HUES6 (cell line): ENCODE measurements around the gene PIK3R1.
A peak's percentile ranks its signal among the peaks of the same experiment; 100 is the strongest.

Experiments
- H3K27ac ChIP-seq: 2 replicates; pipeline ENCODE4 v1.7.0; 2013; ENCODE audit warnings: low read depth, mild to moderate bottlenecking, low read length, inconsistent platforms
- H3K27me3 ChIP-seq: 2 replicates; pipeline ENCODE4 v1.6.1; 2013; ENCODE audit warnings: low read length; ENCODE audit not compliant: control insufficient read depth, insufficient read depth
- H3K36me3 ChIP-seq: 2 replicates; pipeline ENCODE4 v1.6.1; 2013; ENCODE audit warnings: low read length; ENCODE audit not compliant: control insufficient read depth, insufficient read depth
- H3K4me1 ChIP-seq: 2 replicates; pipeline ENCODE4 v1.6.1; 2013; ENCODE audit warnings: low read length; ENCODE audit not compliant: control insufficient read depth, insufficient read depth
- H3K4me3 ChIP-seq: 2 replicates; pipeline ENCODE4 v1.5.1; 2013; ENCODE audit warnings: low read depth, low read length
- H3K9ac ChIP-seq: one replicate; pipeline ENCODE4 v1.6.1; 2013; ENCODE audit warnings: mild to moderate bottlenecking, low read length
- H3K9me3 ChIP-seq: 2 replicates; pipeline ENCODE4 v1.6.1; 2013; ENCODE audit warnings: low read depth, low read length; ENCODE audit not compliant: control insufficient read depth, insufficient read depth

Gene PIK3R1

DNA sequence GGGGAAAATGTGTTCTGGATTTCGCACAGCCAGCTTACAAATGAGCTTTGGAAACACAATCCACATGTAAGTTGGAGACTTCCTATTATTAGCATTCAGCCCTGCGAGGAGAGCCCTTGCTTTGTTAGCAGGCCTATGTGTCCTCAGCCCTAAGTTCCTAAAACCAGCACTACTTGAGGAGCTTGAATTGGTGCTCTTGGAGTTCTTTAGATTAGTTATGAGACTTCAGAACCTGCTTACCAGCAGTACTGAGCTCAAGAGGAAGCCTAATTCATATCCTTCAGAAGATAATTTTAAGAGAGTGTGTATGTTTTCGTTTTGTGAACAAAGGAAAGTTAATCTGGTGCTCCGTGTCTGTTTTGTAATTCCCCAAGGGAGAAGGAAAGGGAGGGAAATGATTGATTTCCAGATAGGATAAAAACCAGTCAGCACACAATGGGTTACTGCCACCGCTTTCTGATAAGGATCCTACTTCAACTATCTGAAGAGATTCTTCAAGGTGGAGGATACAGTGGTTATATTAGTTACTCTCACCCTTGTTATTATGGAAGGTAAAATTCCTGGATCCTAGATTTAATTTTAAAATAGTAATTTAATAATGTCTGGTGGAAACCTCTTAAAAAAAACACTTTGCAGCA, 35.2 kb downstream of the PIK3R1 start:
- Histone ChIP-seq H3K27ac (no peak overlapping the region), H3K9me3 (no peaks in the 10 kb centered on the region), H3K27me3 (no peaks in the 10 kb centered on the region), H3K4me3 (no peak overlapping the region), H3K9ac (no peak overlapping the region), H3K36me3 (no peaks in the 10 kb centered on the region), H3K4me1 (peaks cover 44% of the 10 kb centered on the region)

DNA sequence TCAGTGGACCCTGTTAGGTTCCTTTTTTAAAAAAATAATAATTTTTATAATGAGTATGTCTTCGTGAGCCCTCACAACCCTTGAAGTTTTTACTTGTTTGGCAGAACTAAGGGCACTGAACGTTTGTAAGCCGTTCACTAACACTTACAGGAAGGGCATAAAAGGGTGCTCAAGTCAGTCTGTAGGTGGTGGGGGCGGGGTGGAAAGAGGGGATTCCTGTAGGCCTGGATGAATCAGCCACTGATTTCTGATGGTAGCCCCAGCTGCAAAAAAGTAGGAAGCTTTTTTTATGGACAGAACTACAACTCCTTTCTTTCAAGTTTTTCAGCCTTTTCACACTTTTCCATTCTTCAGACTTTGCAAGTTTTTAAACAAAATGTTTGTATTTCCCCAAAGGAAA, 35.8 kb downstream of the PIK3R1 start:
- H3K27me3 ChIP-seq = no peaks in the 10 kb centered on the region
- no peak overlapping the region for H3K27ac ChIP-seq
- peak overlapping the region; percentile 24 for H3K9ac ChIP-seq
- H3K9me3 ChIP-seq = no peaks in the 10 kb centered on the region
- no peak overlapping the region for H3K4me3 ChIP-seq
- no peaks in the 10 kb centered on the region for H3K36me3 ChIP-seq
- H3K4me1 ChIP-seq = peaks cover 44% of the 10 kb centered on the region

DNA sequence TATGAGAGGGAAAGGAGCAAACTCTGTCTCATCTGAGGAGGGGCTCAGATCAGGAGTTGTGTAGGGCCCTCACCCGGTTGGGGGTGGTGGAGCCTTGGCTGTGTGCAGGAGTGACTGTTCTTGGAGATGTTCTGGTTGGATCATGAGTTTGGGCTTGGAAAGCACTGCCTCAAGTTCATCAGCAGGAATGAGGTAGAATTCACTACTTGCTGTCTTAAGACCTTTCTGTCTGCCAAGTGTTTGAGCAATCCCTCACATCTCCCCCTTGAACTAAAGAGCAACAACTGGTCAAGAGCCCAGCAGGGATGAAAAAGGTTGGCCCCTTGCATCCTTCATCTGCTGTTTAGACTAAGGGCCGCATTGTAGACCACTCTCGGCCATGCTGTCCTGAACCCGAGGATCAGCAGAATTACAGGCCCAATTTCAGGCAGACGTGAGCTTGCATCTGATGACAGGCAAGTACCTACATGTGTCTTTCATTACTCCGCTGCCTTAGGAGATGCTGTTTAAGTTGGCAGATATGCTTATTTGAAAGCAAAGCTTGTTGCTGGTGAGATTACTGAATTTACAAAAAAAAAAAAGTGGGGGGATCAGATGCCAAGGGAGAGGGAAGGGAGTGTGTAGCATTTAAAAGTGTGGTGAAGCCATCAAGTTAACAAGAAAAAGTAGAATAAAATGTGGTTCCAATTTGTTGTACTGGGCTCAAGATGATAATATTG, 36.4 kb downstream of the PIK3R1 start:
- no peak overlapping the region for H3K27ac ChIP-seq
- H3K27me3 ChIP-seq = no peaks in the 10 kb centered on the region

DNA sequence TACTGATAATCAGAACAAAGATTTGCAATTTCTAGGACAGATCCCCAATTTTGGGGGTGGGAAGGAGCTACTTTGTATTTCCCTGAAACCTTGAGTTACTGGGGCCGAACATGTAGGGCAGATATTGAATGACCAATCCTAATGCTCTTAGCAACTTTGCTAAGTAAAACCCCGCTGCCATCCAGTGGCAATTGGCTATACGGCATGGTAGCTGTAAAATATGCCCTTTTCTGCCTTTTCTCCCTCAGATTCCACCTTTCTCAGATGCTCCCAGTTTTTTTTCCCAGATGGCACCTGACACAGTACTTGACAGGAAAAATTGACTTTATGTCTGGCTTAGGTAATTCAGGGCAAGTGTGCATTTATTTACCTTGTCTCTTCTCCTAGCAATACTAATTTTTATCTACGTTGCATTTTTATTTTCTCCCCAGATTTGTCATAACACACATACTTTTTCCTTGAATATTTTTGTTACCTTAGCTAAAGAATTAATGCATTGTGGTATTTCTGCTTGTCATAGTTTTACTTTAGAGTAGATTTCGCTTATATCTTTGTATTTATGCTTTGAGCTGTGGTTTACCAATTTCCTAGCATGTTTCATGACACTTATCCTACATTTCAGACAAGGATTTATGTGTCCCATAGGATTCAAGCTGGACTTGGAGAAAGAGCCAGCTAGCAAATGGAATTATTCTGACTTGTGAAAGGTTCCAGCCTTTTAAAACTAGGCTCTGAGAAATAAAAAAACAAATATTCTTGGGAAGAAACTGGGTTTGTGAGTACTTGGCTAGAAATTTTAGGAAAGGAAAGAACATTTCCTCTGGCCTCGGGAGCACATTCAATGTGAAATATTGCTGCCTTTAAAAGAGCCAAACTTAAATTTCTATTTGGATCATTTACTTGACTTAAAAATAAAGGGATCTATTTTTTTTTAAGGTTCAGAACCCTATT, 37.4 kb downstream of the PIK3R1 start:
- Histone ChIP-seq H3K9me3 (no peaks in the 10 kb centered on the region), H3K36me3 (no peaks in the 10 kb centered on the region), H3K4me3 (no peak overlapping the region), H3K27me3 (no peaks in the 10 kb centered on the region), H3K27ac (no peak overlapping the region), H3K4me1 (peaks cover 44% of the 10 kb centered on the region), H3K9ac (no peak overlapping the region)

More for the DNA sequence above, 36.4 kb downstream of the PIK3R1 start:
- Histone ChIP-seq H3K9me3 (no peaks in the 10 kb centered on the region), H3K9ac (peak overlapping the region; percentile 24), H3K4me3 (no peak overlapping the region), H3K4me1 (peaks cover 44% of the 10 kb centered on the region), H3K36me3 (no peaks in the 10 kb centered on the region)

DNA sequence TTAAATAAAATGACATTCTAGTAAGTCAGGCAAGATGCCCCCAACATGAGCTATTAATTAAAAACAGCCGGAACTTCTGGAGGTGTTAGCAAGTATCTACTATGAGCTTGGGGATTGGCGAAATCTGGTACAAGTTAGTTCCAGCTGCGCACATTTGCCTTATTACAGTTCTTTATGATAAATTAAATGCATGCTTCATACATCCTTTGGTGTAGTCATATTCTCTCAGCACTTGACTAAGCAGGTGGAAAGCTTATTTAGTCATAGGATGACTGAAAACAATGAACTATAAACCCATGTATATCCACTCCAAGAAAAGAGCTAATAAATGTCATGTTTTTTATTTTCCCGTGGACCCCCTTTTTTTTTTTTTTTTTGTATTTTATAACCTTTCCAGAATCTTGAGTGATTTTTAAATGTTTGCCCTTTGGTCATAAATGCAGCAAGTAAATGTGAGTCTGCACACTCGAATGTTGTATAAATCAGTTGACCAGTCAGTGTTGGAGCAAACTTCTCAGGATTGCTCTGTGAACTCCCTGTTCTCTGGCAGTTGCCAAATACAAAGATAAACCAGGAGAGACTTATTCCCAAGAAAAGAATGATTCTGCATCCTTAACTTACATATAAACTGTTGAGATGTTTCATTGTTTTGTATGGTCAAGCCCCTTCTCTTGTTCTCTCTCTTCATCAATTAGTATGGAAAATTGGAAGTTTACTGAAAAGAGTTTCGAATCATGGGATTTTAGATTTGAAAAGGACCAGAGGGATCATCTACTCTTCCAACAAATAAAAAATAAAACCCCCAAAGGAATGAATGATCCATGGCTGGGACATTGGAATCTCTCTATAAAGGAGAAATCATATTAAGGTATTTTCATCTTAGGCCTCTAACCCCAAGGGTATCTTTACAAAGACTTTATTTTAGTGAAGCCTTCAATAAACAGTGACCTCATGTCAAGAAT, 38.3 kb downstream of the PIK3R1 start:
- Histone ChIP-seq H3K9ac (no peak overlapping the region), H3K27me3 (no peaks in the 10 kb centered on the region), H3K9me3 (no peaks in the 10 kb centered on the region), H3K36me3 (no peaks in the 10 kb centered on the region), H3K27ac (no peak overlapping the region), H3K4me3 (no peak overlapping the region), H3K4me1 (peaks cover 36% of the 10 kb centered on the region)

DNA sequence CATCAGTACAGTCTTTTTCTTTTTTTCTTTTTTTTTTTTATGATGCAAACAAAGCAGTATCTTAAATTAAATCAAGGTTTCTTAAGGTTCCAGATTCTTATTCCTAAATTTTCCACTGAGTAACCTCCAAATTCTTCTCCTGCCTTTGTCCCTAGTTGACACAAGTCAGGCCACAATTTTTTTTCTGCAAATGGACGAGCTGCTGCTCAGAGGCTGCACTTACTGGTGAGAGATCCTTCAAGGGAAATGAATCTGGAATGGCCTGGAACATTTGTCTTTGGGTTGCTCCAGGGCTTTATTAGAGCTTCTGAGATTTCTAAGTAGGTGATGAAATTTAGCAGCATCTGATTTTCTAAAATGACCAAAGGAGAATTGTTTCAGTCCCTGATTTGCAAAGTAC, 39.3 kb downstream of the PIK3R1 start:
- Histone ChIP-seq H3K9ac (no peak overlapping the region), H3K27me3 (no peaks in the 10 kb centered on the region), H3K27ac (no peak overlapping the region), H3K4me1 (peaks cover 27% of the 10 kb centered on the region), H3K4me3 (no peak overlapping the region), H3K9me3 (no peaks in the 10 kb centered on the region), H3K36me3 (no peaks in the 10 kb centered on the region)

DNA sequence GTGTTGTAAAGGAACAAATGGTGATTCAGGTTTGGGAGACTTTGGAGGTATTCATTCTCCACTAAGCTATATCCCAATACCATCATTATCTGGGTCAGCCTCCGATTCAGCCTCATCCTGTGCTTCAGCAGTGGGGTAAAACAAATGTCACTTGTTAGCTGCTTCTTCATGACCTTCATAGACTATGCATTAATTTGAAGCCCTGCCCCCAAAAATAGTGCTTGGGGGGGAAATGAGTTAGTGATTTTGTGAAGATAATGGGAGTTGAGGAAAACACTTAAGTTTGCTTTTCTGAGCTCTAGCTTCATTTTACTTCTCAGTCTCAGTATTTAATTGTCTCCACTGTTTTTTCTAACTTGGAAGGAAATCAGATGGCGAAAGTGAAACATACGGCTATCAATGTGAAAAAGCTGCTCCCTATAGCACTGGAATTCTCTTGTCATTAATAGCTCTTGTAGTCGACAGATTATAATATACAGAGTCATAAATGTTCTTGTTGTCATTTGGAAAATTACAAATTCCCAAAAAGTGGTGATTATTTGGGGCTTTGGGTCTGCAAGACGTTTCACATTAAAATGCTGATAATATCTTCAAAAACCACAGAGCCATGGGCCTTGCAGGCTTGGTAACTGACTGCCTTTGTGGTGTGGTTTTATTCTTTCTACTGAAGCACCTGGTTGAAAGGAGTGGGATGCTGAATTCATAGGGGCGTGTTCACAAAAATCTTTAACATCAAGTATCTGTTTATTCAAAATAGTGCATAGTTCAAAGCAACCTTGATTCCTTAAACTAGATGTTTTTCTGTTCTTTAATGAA, 40.0 kb downstream of the PIK3R1 start:
- no peak overlapping the region for H3K4me3 ChIP-seq
- no peaks in the 10 kb centered on the region for H3K27me3 ChIP-seq
- H3K4me1 ChIP-seq = peaks cover 20% of the 10 kb centered on the region
- no peaks in the 10 kb centered on the region for H3K36me3 ChIP-seq
- H3K9me3 ChIP-seq = no peaks in the 10 kb centered on the region
- H3K9ac ChIP-seq = no peak overlapping the region
- H3K27ac ChIP-seq = no peak overlapping the region

DNA sequence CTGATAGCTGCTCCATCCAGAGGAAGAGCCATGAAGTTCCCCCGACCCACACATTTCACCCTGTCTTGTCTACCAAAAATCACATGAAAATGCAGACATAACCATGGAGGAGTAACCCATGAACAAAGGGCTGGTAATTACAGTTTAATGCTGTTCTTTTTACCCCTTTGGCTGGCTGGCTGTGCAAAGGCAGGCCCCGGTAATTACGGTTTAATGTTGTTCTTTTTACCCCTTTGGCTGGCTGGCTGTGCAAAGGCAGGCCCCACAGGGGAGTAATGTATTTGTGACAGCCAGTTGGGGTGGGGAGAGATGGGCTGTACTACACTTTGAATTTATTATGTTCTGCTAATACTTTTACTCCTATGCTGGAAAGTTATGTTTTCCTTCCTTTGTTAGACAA, 41.7 kb downstream of the PIK3R1 start:
- Histone ChIP-seq H3K36me3 (no peaks in the 10 kb centered on the region), H3K27ac (no peak overlapping the region), H3K4me1 (peaks cover 4% of the 10 kb centered on the region), H3K9ac (no peak overlapping the region), H3K9me3 (no peaks in the 10 kb centered on the region; the same call in 1 of the 2 replicates), H3K27me3 (no peaks in the 10 kb centered on the region), H3K4me3 (no peak overlapping the region)

DNA sequence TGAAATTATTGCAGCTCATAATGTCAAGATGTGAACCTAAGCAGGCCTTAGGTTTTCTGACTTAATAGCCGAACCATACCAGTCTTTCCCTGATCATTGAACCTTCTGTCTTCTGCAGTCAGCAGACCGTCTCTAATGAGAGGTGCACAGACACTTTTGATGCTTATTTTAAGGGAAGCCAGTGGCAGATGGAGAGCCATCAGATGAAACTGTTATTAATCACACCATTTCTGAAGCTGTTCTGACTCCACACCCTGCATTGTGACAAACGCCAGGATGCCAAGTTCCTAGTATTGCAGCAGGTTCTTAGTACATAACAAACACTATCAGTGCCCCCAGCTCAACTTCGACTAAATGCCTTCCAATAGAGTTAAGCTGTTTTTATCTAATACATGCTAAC, 43.0 kb downstream of the PIK3R1 start:
- Histone ChIP-seq H3K36me3 (no peaks in the 10 kb centered on the region), H3K4me1 (no peaks in the 10 kb centered on the region), H3K9ac (no peak overlapping the region), H3K4me3 (no peak overlapping the region), H3K27me3 (no peaks in the 10 kb centered on the region), H3K9me3 (no peaks in the 10 kb centered on the region; the same call in 1 of the 2 replicates), H3K27ac (no peak overlapping the region)

DNA sequence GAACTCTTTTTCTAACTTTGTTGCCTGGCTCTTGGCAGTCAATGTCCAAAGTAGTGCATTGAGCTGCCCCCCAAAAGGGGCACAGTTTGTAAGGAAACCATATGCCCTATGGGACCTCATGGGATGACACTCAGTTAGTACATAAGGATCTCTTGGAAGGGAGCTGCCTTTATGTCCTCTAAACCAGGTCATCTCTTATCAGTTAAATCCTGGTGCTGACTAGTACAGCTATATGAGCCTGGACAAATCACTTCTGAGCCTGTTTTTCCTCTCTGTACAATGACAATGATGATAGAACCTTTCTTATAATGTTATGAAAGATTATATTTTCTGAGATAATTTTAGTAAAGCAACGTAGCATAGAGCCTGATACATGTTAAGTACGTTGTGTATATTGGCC, 44.1 kb downstream of the PIK3R1 start:
- H3K9me3 ChIP-seq = no peaks in the 10 kb centered on the region; the same call in none of the 2 replicates
- no peaks in the 10 kb centered on the region for H3K36me3 ChIP-seq
- no peak overlapping the region for H3K27ac ChIP-seq
- H3K27me3 ChIP-seq = no peaks in the 10 kb centered on the region
- no peak overlapping the region for H3K4me3 ChIP-seq
- H3K4me1 ChIP-seq = no peaks in the 10 kb centered on the region
- no peak overlapping the region for H3K9ac ChIP-seq
